Neural progenitor cell (in vitro differentiated cells): ENCODE results near the gene KCNMB2. TPM values are rescaled to one million over a fixed set of nuclear protein-coding genes. Genes with fewer than 3 reads are reported as not detected.

Experiments
- DNase-seq: peaks from one replicate; pipeline ENCODE4 v3.0.0-alpha.2; 2016; ENCODE audit warnings: low spot score
- H2AFZ ChIP-seq: fragments of 200-600 bp; sonication (generic); replicated peaks from 2 replicates; pipeline ENCODE4 v1.6.1; 2016; ENCODE audit warnings: antibody characterized with exemption
- H3F3A ChIP-seq: fragments of 200-600 bp; sonication (generic); 2 replicates; pipeline ENCODE4 v1.6.1; 2016; ENCODE audit warnings: antibody characterized with exemption, low read depth
- H3K27ac ChIP-seq: fragments of 200-600 bp; sonication (generic); 2 replicates; pipeline ENCODE4 v1.5.1; 2016; ENCODE audit warnings: mild to moderate bottlenecking
- H3K27me3 ChIP-seq: fragments of 200-600 bp; sonication (generic); 2 replicates; pipeline ENCODE4 v1.6.1; 2016; ENCODE audit warnings: mild to moderate bottlenecking, moderate library complexity
- H3K36me3 ChIP-seq: fragments of 200-600 bp; sonication (generic); 2 replicates; pipeline ENCODE4 v1.5.1; 2016
- H3K4me1 ChIP-seq: fragments of 200-600 bp; sonication (generic); 2 replicates; pipeline ENCODE4 v1.6.1; 2016; ENCODE audit warnings: mixed run types
- H3K4me2 ChIP-seq: fragments of 200-600 bp; sonication (generic); 2 replicates; pipeline ENCODE4 v1.6.1; 2016
- H3K4me3 ChIP-seq: fragments of 200-600 bp; sonication (generic); 2 replicates; pipeline ENCODE4 v1.5.1; 2016
- H3K79me2 ChIP-seq: fragments of 200-600 bp; sonication (generic); 2 replicates; pipeline ENCODE4 v1.6.1; 2016; ENCODE audit warnings: low read depth
- H3K9ac ChIP-seq: fragments of 200-600 bp; sonication (generic); 2 replicates; pipeline ENCODE4 v1.6.1; 2016
- H3K9me3 ChIP-seq: fragments of 200-600 bp; sonication (generic); 2 replicates; pipeline ENCODE4 v1.5.1; 2016; ENCODE audit warnings: low read depth
- H4K20me1 ChIP-seq: fragments of 200-600 bp; sonication (generic); 2 replicates; pipeline ENCODE4 v1.6.1; 2016; ENCODE audit warnings: low read depth
- H3K27ac Mint-ChIP-seq: 3 replicates; pipeline ENCODE4 v1.8.0; 2021; ENCODE audit warnings: mixed read lengths
- H3K27me3 Mint-ChIP-seq: 2 replicates; pipeline ENCODE4 v1.8.0; 2022; ENCODE audit warnings: low read depth, mild to moderate bottlenecking, inconsistent platforms, moderate library complexity, mixed read lengths; ENCODE audit not compliant: insufficient read depth
- H3K36me3 Mint-ChIP-seq: 3 replicates; pipeline ENCODE4 v1.8.0; 2021; ENCODE audit warnings: mixed read lengths
- H3K4me1 Mint-ChIP-seq: 3 replicates; pipeline ENCODE4 v1.8.0; 2021; ENCODE audit warnings: mixed read lengths
- H3K4me3 Mint-ChIP-seq: 3 replicates; pipeline ENCODE4 v1.8.0; 2021; ENCODE audit warnings: mild to moderate bottlenecking, moderate library complexity, mixed read lengths
- H3K9me3 Mint-ChIP-seq: 3 replicates; pipeline ENCODE4 v1.8.0; 2020; ENCODE audit warnings: mixed read lengths
- CTCF ChIP-seq: fragments of 200-600 bp; sonication (generic); IDR thresholded peaks from 2 replicates; pipeline ENCODE4 v1.5.1; 2017; ENCODE audit warnings: antibody characterized with exemption, mild to moderate bottlenecking
- EZH2 ChIP-seq: fragments of 200-600 bp; sonication (generic); IDR thresholded peaks from 2 replicates; pipeline ENCODE4 v1.6.1; 2017; ENCODE audit warnings: antibody characterized with exemption, mild to moderate bottlenecking, moderate library complexity
- EZH2phosphoT487 ChIP-seq: fragments of 200-600 bp; sonication (generic); IDR thresholded peaks from 2 replicates; pipeline ENCODE4 v1.6.1; 2017; ENCODE audit warnings: antibody characterized with exemption
- total RNA-seq: library from RNA; depleted of rRNA; stranded (reverse); fragments of >200 nt; gene quantifications from 2 replicates; pipeline ENCODE4 v1.2.3, GENCODE V29; 2015; ENCODE audit warnings: low replicate concordance

KCNMB2 gene
- total RNA-seq, 1 donor from 2014 or later: not detected

DNA sequence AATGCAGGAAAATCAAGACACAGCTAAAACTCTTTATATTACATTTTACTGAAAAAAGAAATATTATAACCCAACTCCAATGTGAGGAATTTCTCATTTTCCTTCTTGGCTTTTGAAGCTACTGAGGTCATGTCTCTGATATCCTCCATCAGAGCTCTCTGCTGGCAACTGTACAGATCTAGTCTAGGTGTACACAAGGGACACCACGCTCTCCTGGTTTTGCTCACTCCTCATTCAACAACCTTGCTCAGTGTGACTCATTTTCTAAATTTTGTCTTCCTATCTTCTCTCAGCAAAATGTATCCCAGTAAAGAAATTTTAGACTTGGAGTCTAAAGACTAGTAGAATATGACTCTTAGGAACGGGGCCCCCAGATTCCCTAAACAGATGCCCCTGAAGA, 144.3 kb downstream of the KCNMB2 start:
- Mint-ChIP-seq H3K9me3 (no peaks in the 10 kb centered on the region), H3K36me3 (no peaks in the 10 kb centered on the region), H3K4me3 (no peak overlapping the region), H3K27me3 (peaks cover 2% of the 10 kb centered on the region), H3K4me1 (no peaks in the 10 kb centered on the region), H3K27ac (no peak overlapping the region)
- peaks cover 8% of the 10 kb centered on the region for H3K4me1 ChIP-seq
- no peaks in the 10 kb centered on the region for H3K36me3 ChIP-seq
- DNase-seq: no peak
- no peak overlapping the region for H3K4me3 ChIP-seq
- H3K27me3 ChIP-seq: no peaks in the 10 kb centered on the region
- H3F3A ChIP-seq: no peaks in the 10 kb centered on the region
- no peaks in the 10 kb centered on the region for H4K20me1 ChIP-seq
- H3K27ac ChIP-seq: no peak overlapping the region
- peak overlapping the region; percentile 13 for H3K4me2 ChIP-seq
- no peaks in the 10 kb centered on the region for H3K9me3 ChIP-seq
- TF ChIP-seq EZH2 (no peak), CTCF (no peak), EZH2phosphoT487 (no peak)
- H2AFZ ChIP-seq: no peak overlapping the region
- H3K79me2 ChIP-seq: no peaks in the 10 kb centered on the region
- H3K9ac ChIP-seq: no peak overlapping the region

- H3K9me3 Mint-ChIP-seq: no peaks in the 10 kb centered on the region
- peak; percentile 70 for DNase-seq
These were observed 148.8 kb downstream of the KCNMB2 start for GRCh38 chr3:178684881-178685590.

GRCh38 chr3:178685591-178685906, 149.3 kb downstream of the KCNMB2 start:
- peaks cover 2% of the 10 kb centered on the region for H3K27me3 Mint-ChIP-seq
- Histone ChIP-seq H3K27me3 (no peaks in the 10 kb centered on the region), H3K9me3 (no peaks in the 10 kb centered on the region), H4K20me1 (no peaks in the 10 kb centered on the region), H3F3A (no peaks in the 10 kb centered on the region), H2AFZ (no peak overlapping the region), H3K79me2 (no peaks in the 10 kb centered on the region), H3K4me2 (no peak overlapping the region), H3K4me1 (peaks cover 7% of the 10 kb centered on the region), H3K27ac (no peak overlapping the region), H3K36me3 (no peaks in the 10 kb centered on the region), H3K4me3 (no peak overlapping the region), H3K9ac (no peak overlapping the region)
- no peaks in the 10 kb centered on the region for H3K4me1 Mint-ChIP-seq
- no peak overlapping the region for H3K27ac Mint-ChIP-seq
- TF ChIP-seq EZH2phosphoT487 (no peak), CTCF (no peak), EZH2 (no peak)
- H3K36me3 Mint-ChIP-seq: no peaks in the 10 kb centered on the region
- H3K4me3 Mint-ChIP-seq: no peak overlapping the region
- DNase-seq: no peak
- H3K9me3 Mint-ChIP-seq: no peaks in the 10 kb centered on the region

More at GRCh38 chr3:178684881-178685590, 148.8 kb downstream of the KCNMB2 start:
- H3K27me3 Mint-ChIP-seq: peaks cover 2% of the 10 kb centered on the region
- no peaks in the 10 kb centered on the region for H3K79me2 ChIP-seq
- H4K20me1 ChIP-seq: no peaks in the 10 kb centered on the region
- H3K9me3 ChIP-seq: no peaks in the 10 kb centered on the region
- H3F3A ChIP-seq: no peaks in the 10 kb centered on the region
- H3K36me3 Mint-ChIP-seq: no peaks in the 10 kb centered on the region
- H2AFZ ChIP-seq: no peak overlapping the region
- no peak overlapping the region for H3K27ac ChIP-seq
- no peak overlapping the region for H3K4me2 ChIP-seq
- H3K9ac ChIP-seq: no peak overlapping the region
- TF ChIP-seq CTCF (no peak), EZH2phosphoT487 (no peak), EZH2 (no peak)
- H3K4me1 Mint-ChIP-seq: no peaks in the 10 kb centered on the region
- H3K4me3 Mint-ChIP-seq: no peak overlapping the region
- no peak overlapping the region for H3K27ac Mint-ChIP-seq
- H3K4me1 ChIP-seq: peaks cover 8% of the 10 kb centered on the region
- no peaks in the 10 kb centered on the region for H3K27me3 ChIP-seq
- H3K36me3 ChIP-seq: no peaks in the 10 kb centered on the region
- no peak overlapping the region for H3K4me3 ChIP-seq
